Esophagus squamous epithelium (tissue), 4 donors: Measurements from ENCODE around the gene TNNC1.

ENCODE experiments used
- POLR2A ChIP-seq, 4 donors: fragments of 450-650 bp; IDR thresholded peaks; one replicate each; pipeline ENCODE4 v1.6.1; 2017; ENCODE audit warnings: antibody characterized with exemption in 4 of 4, mild to moderate bottlenecking in 4 of 4, moderate library complexity in 3 of 4
- TF ChIP-seq, protein P1 (sequence below), 6 experiments: fragments of 450-650 bp in 4 of 6; fragments of 200-600 bp in 2 of 6; sonication (generic) in 2 of 6; IDR thresholded peaks; one replicate each; pipeline ENCODE4 v1.5.1; 2016 to 2019; ENCODE audit warnings: antibody characterized with exemption in 6 of 6, mild to moderate bottlenecking in 4 of 6, moderate library complexity in 4 of 6

DNA sequence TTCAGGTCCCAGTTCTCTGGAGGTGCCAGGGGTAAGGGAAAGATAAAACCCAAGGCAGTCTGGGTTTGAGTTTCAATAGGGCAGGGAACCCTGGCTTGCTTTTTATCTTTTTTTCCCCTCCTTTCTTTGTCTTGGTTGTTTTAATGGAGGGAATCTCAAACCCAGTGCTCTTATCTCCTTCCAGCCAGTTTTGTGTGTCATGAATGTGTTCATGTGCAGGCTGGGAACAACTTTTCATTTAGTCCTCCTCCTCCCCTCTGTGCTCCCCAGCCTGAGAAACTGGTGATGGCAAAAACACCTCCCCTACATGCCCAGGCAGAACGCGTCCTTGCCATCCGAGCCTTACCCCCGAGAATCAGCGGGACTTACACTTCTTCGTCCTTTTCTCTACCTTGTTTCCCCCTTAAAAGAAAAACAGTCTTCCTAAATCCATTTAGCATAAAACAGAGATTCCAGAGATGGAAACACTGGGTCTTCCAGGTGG lies 19.8 kb downstream of the TNNC1 start:
- TF ChIP-seq, protein P1, sequence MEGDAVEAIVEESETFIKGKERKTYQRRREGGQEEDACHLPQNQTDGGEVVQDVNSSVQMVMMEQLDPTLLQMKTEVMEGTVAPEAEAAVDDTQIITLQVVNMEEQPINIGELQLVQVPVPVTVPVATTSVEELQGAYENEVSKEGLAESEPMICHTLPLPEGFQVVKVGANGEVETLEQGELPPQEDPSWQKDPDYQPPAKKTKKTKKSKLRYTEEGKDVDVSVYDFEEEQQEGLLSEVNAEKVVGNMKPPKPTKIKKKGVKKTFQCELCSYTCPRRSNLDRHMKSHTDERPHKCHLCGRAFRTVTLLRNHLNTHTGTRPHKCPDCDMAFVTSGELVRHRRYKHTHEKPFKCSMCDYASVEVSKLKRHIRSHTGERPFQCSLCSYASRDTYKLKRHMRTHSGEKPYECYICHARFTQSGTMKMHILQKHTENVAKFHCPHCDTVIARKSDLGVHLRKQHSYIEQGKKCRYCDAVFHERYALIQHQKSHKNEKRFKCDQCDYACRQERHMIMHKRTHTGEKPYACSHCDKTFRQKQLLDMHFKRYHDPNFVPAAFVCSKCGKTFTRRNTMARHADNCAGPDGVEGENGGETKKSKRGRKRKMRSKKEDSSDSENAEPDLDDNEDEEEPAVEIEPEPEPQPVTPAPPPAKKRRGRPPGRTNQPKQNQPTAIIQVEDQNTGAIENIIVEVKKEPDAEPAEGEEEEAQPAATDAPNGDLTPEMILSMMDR (IDR thresholded peaks at IDR 0.05): no peak
- TF ChIP-seq POLR2A (IDR thresholded peaks at IDR 0.05): no peak
